ENCODE results near the gene ALDOA.

Gene ALDOA

GRCh38 chr16:30116291-30117207 is 51.0 kb downstream of the ALDOA start:
- Histone ChIP-seq H3K36me3 (ENCODE audit: insufficient read depth) (no peaks in the 10 kb centered on the region), H3K4me2 (no peak overlapping the region), H3K4me1 (ENCODE audit: low read depth, poor library complexity, severe bottlenecking) (peaks cover 36% of the 10 kb centered on the region), H3K4me3 (IDR thresholded peaks at IDR 0.05; ENCODE audit: insufficient read depth, low read depth, low read length) (no peak overlapping the region), H3K9ac (no peak overlapping the region), H4K20me1 (ENCODE audit: insufficient read depth) (no peaks in the 10 kb centered on the region), H3K79me2 (ENCODE audit: insufficient read depth, low read depth) (no peaks in the 10 kb centered on the region), H2AFZ (ENCODE audit: low read depth) (no peak overlapping the region), H3K27me3 (ENCODE audit: insufficient read depth, low read depth) (no peaks in the 10 kb centered on the region), H3K27ac (no peak overlapping the region)
- TF ChIP-seq CTCF (conservative IDR thresholded peaks at IDR 0.05; ENCODE audit: low read depth, low read length) = no peak

- Histone ChIP-seq H3K4me1 (ENCODE audit: low read depth, poor library complexity, severe bottlenecking) (peaks cover 45% of the 10 kb centered on the region), H3K4me2 (no peak overlapping the region), H3K4me3 (IDR thresholded peaks at IDR 0.05; ENCODE audit: insufficient read depth, low read depth, low read length) (no peak overlapping the region), H3K27me3 (ENCODE audit: insufficient read depth, low read depth) (no peaks in the 10 kb centered on the region), H3K79me2 (ENCODE audit: insufficient read depth, low read depth) (no peaks in the 10 kb centered on the region), H3K9ac (no peak overlapping the region), H3K36me3 (ENCODE audit: insufficient read depth) (no peaks in the 10 kb centered on the region), H2AFZ (ENCODE audit: low read depth) (no peak overlapping the region), H4K20me1 (ENCODE audit: insufficient read depth) (no peaks in the 10 kb centered on the region), H3K27ac (no peak overlapping the region)
- TF ChIP-seq CTCF (conservative IDR thresholded peaks at IDR 0.05; ENCODE audit: low read depth, low read length) = no peak
These were observed 52.2 kb downstream of the ALDOA start for GRCh38 chr16:30117768-30118167.

GRCh38 chr16:30119428-30119827 is 53.9 kb downstream of the ALDOA start:
- H4K20me1 ChIP-seq (ENCODE audit: insufficient read depth) = no peaks in the 10 kb centered on the region
- H3K4me2 ChIP-seq = no peak overlapping the region
- no peak for TF ChIP-seq CTCF (conservative IDR thresholded peaks at IDR 0.05; ENCODE audit: low read depth, low read length)
- no peaks in the 10 kb centered on the region for H3K79me2 ChIP-seq (ENCODE audit: insufficient read depth, low read depth)
- no peak overlapping the region for H3K4me3 ChIP-seq (IDR thresholded peaks at IDR 0.05; ENCODE audit: insufficient read depth, low read depth, low read length)
- H3K27me3 ChIP-seq (ENCODE audit: insufficient read depth, low read depth) = no peaks in the 10 kb centered on the region
- no peak overlapping the region for H3K27ac ChIP-seq
- no peak overlapping the region for H3K9ac ChIP-seq
- peaks cover 32% of the 10 kb centered on the region for H3K4me1 ChIP-seq (ENCODE audit: low read depth, poor library complexity, severe bottlenecking)
- H3K36me3 ChIP-seq (ENCODE audit: insufficient read depth) = no peaks in the 10 kb centered on the region
- no peak overlapping the region for H2AFZ ChIP-seq (ENCODE audit: low read depth)
